Measurements from ENCODE around the gene UTY. TPM values are rescaled to one million over a fixed set of nuclear protein-coding genes. Genes with fewer than 3 reads are reported as not detected.

The UTY gene
- not detected in 2 replicates for total RNA-seq

DNA sequence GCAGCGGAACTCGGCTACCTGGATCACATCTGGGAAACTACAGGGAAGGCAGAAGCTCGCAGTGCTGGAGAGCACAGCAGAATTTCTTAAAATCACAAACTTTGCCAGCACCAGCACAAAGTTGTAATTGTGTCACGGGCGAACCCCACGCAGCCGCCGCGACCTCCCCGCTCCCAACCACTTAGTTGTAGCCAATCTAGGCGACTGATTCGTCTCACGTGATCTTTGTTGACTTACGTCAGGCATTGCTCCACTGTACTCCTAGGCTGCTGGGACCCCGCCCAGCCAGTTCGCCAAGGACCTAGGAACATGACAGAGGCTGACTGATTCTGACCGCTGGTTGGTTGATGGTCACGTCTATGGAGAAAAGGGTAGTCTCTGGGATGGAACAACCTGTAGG is at the start of gene UTY:
TSS of gene UTY (minus strand) at position 206 of the 400 bp plus-strand sequence. CDS start 368 bp downstream, outside the sequence.

Other genes starting within 250 kb of the UTY start
- not detected in 2 replicates for gene TMSB4Y, start 223.9 kb upstream of the UTY start, total RNA-seq

Data from subcutaneous preadipocyte (primary cell).